ACHN (cell line): ENCODE data around the gene POLR2J3.
"Not testable (repeated sequence)": the region's sequence is repeated elsewhere in the genome, so short reads cannot be mapped to it uniquely, and the experiment has no call there.

Source experiments
- DNase-seq: peaks from one replicate; pipeline ENCODE4 v3.0.0-alpha.2; 2015
- in situ Hi-C: cut with HindIII; loops from 2 replicates; pipeline ENCODE4 v1.10.0; 2017; ENCODE audit warnings: low sequenced_read_pairs, low pct_ligation_motif_present, low pct_unique_long_range_greater_than_20kb

Gene POLR2J3

GRCh38 chr7:102593637-102594334 is 21.4 kb upstream of the POLR2J3 start:
- in situ Hi-C loops, DNase-seq: not testable (repeated sequence)

- in situ Hi-C loops, DNase-seq: not testable (repeated sequence)
These were observed 20.2 kb upstream of the POLR2J3 start for GRCh38 chr7:102592477-102593019.

GRCh38 chr7:102589857-102590256 is 17.5 kb upstream of the POLR2J3 start:
- DNase-seq, in situ Hi-C loops: not testable (repeated sequence)

- in situ Hi-C loops, DNase-seq: not testable (repeated sequence)
These were observed 11.1 kb upstream of the POLR2J3 start for GRCh38 chr7:102583495-102583894.

GRCh38 chr7:102581722-102582121 is 9.3 kb upstream of the POLR2J3 start:
- in situ Hi-C loops, DNase-seq: not testable (repeated sequence)

- in situ Hi-C loops = not testable (repeated sequence)
These were observed 6.1 kb upstream of the POLR2J3 start for GRCh38 chr7:102578486-102578885.

GRCh38 chr7:102577315-102578240 is 5.2 kb upstream of the POLR2J3 start:
- in situ Hi-C loops = not testable (repeated sequence)

More at GRCh38 chr7:102578486-102578885, 6.1 kb upstream of the POLR2J3 start:
- not testable (repeated sequence) for DNase-seq

GRCh38 chr7:102576363-102576762 is 4.0 kb upstream of the POLR2J3 start:
- in situ Hi-C loops, DNase-seq: not testable (repeated sequence)

More at GRCh38 chr7:102577315-102578240, 5.2 kb upstream of the POLR2J3 start:
- DNase-seq = not testable (repeated sequence)

- in situ Hi-C loops, DNase-seq: not testable (repeated sequence)
These were observed 2.2 kb upstream of the POLR2J3 start for GRCh38 chr7:102574607-102575006.

- DNase-seq, in situ Hi-C loops: not testable (repeated sequence)
These were observed 3.8 kb downstream of the POLR2J3 start for GRCh38 chr7:102568620-102569019.

GRCh38 chr7:102550808-102551422 is 21.5 kb downstream of the POLR2J3 start, which contains the start of gene SPDYE2:
SPDYE2 (plus strand) TSS chr7:102551226; CDS start chr7:102553256, 2,030 bp downstream.
- in situ Hi-C loops = not testable (repeated sequence)

GRCh38 chr7:102546353-102546752 is 26.0 kb downstream of the POLR2J3 start:
- DNase-seq, in situ Hi-C loops: not testable (repeated sequence)

More at GRCh38 chr7:102550808-102551422, 21.5 kb downstream of the POLR2J3 start, which contains the start of gene SPDYE2:
- not testable (repeated sequence) for DNase-seq

GRCh38 chr7:102545288-102545687 is 27.1 kb downstream of the POLR2J3 start:
- in situ Hi-C loops, DNase-seq: not testable (repeated sequence)

GRCh38 chr7:102544372-102544771 is 28.0 kb downstream of the POLR2J3 start:
- DNase-seq, in situ Hi-C loops: not testable (repeated sequence)

- DNase-seq, in situ Hi-C loops: not testable (repeated sequence)
These were observed 28.8 kb downstream of the POLR2J3 start, which contains the start of gene UPK3BL2 for GRCh38 chr7:102543596-102543995. UPK3BL2 (minus strand) TSS chr7:102543696; CDS start chr7:102543636, 60 bp downstream.

- DNase-seq, in situ Hi-C loops: not testable (repeated sequence)
These were observed 29.6 kb downstream of the POLR2J3 start for GRCh38 chr7:102542771-102543170.

- DNase-seq, in situ Hi-C loops: not testable (repeated sequence)
These were observed 30.3 kb downstream of the POLR2J3 start for GRCh38 chr7:102542083-102542482.

GRCh38 chr7:102540604-102541003 is 31.8 kb downstream of the POLR2J3 start:
- in situ Hi-C loops, DNase-seq: not testable (repeated sequence)
